ENCODE measurements around the gene NOC3L.
A peak's percentile ranks its signal among the peaks of the same experiment; 100 is the strongest.

NOC3L gene

DNA sequence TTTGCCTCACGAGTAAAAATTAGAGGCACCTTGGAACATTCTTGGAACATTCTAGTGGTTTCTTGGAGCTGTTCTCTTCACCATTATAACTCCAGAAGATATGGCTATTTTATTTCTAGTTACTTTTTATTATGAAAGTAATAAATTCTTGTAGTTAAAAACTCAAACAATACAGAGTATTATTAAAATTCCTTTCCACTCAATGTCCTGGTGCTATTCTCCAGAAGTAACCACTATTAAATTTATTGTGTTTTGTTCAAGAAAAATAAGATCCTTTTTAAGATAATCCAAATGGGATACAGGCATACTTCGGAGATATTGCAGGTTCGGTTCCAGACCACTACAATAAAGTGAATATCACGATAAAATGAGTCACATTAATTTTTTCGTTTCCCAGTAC, 68.6 kb downstream of the NOC3L start:
- DNase-seq, result no peak

DNA sequence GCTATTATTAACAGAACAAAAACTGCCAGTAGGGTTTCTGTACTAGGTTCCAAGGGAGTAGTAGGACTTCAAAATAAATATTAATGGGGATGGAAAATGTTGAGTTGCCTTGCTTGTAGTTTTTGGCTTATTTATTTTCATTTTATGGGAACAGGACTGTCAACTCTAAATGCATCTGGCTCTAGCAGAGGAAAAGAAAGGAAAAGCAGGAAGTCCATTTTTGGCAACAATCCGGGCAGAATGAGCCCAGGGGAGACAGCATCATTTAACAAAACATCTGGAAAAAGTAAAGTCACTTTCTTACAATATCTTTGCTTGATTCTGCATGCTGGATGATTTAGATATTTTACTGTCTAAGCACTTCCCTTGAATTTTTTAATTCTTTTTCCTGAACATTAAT, 69.4 kb downstream of the NOC3L start:
- no peak for DNase-seq

DNA sequence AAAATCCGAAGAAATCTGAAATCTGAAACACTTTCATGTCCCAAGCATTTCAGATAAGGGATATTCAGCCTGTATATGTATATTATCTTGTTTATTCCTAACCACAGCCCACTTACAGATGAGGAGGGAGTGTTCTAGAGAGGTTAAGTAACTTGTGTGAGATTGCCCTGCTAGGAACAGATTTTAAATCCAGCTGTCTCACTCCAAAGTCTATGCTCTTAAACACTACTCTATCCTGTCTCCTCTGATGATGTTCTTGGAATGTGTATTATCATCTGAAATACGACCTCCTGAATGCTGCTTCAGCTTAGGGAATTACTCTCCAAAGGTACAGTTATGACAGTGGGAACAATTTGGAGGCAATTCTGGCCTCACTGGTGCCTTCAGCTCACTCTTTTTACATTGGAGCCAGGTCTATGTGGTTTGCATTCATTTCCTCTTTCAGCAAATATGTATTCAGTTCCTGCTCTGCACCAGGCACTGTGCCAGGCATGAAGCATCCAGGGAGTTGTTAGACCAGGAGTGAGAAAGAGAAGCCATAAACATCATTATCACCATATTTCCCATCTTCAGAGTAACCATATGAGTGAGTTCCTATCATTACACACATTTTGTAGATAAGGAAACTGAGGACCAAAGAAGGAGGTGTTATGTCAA, 70.2 kb downstream of the NOC3L start:
- DNase-seq, result peak; percentile 6

DNA sequence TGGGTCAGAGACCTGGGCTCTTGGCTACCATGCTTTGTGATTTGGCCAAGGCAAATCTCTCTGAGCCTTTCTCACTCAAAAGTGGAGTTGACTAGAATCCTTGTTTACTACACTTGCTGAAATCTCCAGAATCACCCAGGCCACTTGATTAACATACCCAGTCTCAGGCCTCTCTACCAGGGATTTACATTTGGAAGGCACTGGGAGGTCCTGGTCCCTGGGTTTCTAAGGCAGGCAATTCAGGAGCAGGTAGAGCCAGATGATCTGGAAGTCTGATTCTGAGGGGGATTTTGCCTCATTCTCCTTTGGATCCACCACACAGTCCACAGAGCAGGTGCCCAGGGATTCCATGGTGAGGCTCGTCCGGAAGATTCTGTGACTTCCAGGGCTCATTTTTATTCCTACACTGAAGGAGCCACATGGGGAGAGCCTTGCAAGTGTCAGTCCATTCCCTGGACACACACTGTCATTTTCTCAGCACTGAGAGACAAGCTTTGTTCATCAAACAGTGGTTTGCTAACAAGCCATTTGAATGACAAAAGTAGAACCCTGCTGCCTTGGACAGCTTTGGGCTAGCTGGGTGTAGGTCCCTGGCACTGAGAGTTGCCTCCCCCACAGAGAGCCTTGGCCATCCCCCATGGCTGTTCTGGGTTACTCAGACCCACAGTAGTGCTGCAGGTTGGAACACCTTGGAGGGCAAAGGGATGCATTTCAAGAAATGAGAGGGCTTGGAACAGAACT, 74.2 kb downstream of the NOC3L start:
- no peak for DNase-seq

DNA sequence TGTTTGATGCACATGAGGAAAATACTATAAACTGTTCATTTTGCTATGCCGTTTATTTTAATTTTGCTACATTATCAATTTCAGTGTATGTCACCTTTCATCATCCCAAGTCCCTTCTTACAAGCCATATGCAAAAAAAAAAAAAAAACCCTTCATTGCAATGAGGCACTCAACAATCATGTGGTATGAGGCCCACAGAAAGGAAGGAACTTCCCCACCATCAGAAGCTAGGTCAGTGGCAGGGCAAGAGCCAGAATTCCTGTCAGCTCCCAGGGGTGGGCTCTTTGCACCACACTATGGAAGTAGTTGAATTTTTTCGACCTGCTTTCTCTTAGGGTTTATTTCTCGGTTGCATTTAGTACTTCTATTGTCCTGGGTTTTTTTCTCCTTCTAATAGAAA, 75.4 kb downstream of the NOC3L start:
- DNase-seq, result no peak

DNA sequence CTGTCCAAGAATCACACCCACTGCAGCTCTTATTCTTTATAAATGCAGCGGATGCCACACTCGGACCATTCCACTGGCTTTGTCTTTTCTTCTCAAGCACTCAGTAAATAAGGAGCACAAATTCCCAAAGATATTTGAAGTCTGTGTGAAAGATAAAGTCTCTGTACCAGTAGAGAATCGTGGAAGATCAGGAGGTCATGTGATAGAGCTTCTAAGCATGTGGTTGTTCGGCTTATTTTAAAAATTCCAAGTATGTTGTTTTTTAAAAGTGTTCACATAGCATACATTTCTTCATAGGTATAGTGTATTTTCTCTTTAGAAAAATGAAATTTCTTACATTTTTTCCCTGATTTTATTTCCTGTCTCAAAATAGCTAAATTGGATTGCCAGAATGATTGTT, 75.8 kb downstream of the NOC3L start:
- no peak for DNase-seq

DNA sequence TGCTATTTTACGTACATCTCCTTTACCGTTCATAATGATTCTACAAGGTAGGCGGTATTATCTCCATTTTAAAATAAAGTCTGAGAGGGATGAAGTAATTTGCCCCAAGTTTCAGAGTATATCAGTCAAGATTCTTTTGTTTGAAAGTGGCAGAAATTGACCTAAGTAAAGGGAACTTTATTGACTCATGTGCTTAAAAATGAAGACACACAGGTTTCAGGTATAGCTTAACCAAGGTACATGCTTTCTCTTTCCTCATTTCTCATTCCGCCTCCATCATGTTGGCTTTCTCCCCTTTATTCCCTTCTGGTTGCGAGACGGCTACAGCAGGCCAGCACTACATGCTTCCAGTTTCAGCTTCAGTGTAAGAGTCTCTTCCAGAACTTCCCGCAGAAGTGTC, 77.5 kb downstream of the NOC3L start:
- no peak for DNase-seq

All from NCI-H1092 treated with DMSO at 0.1 percent for 48 hours (cell line).